ENCODE results near the gene SMAGP.
A peak's percentile ranks its signal among the peaks of the same experiment; 100 is the strongest.
"Not testable (repeated sequence)": the region's sequence is repeated elsewhere in the genome, so short reads cannot be mapped to it uniquely, and the experiment has no call there.

Gene SMAGP

DNA sequence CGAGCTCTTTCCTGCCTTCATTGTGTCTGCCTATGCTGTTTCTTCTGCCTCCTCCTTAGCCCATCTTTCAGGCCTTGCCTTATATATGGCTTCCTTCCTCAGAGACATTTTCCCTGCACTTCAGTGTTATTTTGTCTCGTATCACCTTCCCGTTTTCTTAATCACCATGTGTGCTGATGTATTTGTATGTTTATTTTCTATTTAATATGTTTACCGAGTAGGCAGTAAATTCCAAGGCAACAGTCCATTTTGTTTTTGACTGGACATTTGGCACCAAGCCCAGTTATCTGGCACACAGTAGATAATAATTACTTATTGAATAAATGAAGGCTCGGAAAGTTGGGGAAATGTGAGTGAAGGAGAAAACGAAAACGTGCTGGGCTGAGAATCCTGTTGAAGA lies 47.8 kb downstream of the SMAGP start:
- no peak for DNase-seq

DNA sequence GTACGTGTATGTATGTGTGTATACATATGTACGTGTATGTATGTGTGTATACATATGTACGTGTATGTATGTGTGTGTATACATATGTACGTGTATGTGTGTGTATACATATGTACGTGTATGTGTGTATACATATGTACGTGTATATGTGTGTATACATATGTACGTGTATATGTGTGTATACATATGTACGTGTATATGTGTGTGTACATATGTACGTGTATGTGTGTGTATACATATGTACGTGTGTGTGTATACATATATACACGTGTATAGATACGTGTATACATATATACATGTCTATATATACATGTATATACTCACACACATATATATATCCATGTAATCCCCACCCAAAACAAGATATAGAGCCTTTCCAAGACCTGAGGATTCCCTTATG lies 50.4 kb downstream of the SMAGP start:
- DNase-seq, result not testable (repeated sequence)

- no peak for DNase-seq
Observed at GRCh38 chr12:51219322-51219721, 50.9 kb downstream of the SMAGP start.

DNA sequence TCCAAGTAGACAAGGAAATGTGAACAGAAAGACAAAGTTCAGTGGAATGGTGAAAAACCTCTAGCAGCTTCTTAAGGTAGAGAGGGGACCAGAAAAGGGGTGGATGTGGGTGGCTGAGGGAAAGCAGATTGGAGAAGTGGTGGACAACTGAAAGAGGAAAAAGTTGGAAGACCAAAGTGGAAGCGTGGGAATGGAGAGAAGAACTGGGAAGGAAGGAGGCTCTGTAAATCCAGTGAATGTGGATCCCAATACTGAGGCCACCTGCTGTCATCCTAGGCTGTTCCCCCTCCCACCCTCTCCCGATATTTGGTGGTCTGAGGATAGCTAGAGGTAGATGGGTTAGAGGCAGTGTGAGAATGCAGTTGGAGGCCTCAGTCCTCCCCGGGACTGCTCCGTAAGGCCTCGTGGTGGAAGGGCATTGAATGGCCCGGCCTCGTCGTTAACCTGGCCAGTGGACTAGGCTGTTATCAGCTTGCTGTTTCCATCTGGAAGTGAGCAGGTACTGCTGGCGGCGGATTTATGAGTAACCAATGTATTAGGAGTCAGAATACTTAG lies 51.5 kb downstream of the SMAGP start:
- no peak for DNase-seq

- peak; percentile 58 for DNase-seq
Observed at GRCh38 chr12:51217968-51218606, 52.1 kb downstream of the SMAGP start, which contains the start of gene POU6F1. POU6F1 (minus strand) TSS chr12:51218062; CDS start chr12:51206836, 11,226 bp downstream.

DNA sequence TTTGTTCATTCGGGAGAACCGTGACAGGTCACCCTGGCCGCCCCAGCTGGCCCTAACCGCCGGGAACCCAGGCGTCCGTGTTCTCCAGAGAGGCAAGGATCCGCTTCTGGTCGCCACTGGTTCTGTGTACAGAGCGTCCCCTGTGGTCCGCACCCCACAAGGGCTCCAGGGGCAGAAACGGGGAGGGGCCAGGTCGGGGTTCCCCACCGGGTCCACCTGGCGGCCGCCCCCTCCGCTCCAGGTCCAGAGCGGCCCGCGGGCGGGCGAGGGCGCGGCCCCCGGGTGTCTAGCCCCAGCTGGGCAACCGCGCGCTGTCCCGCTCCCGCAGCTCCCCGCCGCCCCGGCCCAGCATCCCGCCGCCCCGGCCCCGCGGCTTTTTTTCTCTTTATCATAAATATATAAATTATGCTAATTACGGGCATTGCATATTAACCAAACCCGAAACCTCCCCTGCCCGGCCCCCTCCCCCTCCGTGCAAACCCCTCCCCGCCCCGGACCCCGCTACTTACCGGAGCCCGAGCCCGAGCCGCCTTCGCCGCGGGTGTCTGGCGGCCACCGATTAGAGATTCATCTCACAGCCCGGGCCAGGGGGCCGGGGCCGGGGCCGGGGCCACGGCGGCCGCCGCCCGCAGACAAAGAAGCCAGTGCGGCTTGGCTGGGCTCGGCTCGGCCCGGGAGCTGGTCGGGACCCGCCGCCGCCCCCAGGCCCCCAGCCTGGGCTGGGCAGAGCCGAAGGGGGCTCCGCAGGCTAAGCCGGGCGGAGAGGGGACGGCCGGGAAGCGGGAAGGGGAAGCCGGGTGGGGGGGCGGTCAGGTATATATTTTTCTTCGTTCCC lies 52.9 kb downstream of the SMAGP start:
- DNase-seq, result peak; percentile 38

GRCh38 chr12:51216642-51217041 lies 53.6 kb downstream of the SMAGP start:
- no peak for DNase-seq

DNA sequence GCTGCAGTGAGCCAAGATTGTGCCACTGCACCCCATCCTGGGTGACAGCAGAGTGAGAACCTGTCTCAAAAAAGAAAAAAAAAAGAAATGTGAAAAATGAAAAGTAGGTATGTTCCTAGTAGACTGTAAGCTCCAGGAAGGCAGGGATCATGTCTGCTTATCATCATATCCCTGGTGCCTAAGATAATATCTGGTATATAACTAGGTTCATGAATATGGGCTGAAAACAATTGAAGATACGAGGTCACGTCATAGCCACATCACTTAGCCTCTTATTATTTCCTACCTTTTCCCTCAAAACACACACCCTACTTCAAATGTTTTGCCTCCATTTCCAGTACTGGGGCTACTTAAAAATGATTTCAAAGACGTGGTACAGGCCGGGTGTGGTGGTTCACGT lies 55.3 kb downstream of the SMAGP start:
- DNase-seq, result no peak

DNA sequence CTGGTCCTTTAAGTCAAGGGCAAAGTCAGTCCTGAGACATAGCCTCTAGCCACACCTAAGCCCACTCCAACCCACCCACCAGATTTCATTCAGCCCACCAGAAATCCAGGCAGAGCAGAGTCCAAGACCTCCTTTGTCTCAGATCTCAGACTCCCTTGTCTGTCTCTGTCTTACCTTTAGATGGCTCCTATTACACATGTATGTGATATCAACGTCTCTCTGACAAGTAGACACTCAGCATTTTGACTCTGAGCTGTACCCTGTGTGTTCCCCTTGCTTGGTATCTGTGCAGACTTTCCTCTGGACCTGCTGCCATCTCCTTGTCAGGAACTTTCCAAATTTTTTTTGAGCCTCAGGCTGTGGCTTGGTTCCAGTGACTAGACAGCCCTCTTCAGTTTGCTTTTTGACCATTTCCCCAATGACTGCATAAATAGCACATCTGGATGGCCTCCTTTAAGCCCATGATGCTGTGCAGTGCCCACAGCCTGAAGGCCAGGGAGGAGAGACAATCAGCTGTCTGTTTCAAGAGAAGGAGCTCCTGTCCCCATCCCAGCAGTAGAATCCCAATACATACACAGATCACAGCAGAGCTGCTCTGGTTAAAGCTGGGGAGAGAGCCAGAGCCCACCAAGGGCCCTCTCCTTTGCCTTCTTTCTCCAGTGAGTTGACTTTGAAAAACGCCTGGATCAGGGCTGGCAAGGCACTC lies 59.4 kb downstream of the SMAGP start:
- no peak for DNase-seq

- DNase-seq, result no peak
Observed at GRCh38 chr12:51209259-51209658, 61.0 kb downstream of the SMAGP start.

DNA sequence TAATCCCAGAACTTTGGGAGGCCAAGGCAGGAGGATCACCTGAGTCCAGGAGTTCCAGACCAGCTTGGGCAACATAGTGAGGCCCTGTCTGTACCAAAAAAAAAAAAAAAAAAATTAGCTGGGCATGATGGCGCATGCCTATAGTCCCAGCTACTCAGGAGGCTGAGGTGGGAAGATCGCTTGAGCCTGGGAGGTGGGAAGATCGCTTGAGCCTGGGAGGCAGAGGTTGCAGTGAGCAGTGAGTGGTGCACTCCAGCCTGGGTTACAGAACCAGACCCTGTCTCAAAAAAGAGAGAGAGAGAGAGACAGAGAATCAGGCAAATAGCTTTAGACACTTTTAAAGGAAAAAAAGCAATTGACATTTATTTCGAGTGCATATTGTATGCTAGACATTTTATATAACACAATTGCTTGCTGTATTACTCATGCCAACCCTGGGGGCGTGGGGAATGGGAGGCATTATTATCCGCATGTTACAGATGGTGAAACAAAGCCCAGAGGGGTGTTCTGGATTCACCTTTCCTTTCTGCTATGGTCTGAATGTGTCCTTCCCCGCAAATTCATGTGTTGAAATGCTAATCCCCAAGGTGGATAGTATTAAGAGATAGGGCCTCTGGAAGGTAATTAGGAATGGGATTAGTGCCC lies 62.1 kb downstream of the SMAGP start:
- no peak for DNase-seq

DNA sequence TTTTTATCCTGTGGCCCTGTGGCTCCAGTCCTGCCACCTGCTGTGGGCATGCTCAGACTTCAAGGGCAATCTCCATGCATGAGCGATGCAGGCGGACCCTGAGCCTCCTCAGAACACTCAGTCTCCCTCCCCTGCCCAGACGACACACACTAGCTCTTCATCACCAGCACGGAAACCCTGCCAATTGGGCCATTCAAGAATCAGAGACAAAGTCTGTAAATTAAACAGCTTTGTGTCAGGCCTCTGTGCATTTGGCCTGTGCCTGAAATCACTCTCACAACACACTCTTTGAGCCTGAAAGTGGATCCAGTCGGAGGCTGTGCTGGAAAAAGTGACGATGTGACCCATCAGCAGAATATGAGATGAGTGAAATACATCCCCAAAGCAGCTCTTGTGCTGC lies 64.9 kb downstream of the SMAGP start:
- no peak for DNase-seq

DNA sequence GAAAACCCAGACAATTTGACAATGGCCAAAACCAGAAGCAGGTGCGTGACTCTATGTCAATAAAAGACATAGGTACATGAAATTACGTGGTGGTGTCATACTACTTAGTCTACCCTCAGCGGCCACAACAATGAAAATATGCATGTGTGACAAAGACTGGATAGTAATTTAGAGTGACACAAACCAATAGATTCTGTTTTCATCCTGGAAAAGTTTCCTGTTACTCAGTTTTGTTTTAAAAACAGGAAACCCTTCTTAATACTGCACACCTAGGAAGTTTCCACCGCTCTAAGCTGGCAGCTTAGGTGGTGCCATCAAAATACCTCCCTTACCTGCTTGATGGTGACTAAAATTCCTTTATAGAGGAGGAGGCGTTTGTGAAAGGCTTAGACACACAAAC lies 67.5 kb downstream of the SMAGP start:
- no peak for DNase-seq

DNA sequence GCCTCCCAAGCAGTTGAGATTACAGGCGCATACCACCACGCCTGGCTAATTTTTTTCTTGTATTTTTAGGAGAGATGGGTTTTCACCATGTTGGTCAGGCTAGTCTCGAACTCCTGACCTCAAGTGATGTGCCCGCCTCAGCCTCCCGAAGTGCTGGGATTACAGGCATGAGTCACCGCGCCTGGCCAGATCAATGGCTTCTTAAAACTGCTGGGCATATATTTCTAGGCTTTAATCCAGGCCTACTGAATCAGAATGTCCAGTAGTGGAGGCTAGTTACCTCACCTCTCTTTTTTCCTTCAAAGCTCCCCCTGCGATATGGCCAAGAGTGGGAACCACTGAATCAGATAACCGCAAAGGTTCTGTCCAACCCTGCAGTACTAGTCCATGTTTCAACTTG lies 69.4 kb downstream of the SMAGP start:
- no peak for DNase-seq

- no peak for DNase-seq
Observed at GRCh38 chr12:51200156-51200555, 70.1 kb downstream of the SMAGP start.

DNA sequence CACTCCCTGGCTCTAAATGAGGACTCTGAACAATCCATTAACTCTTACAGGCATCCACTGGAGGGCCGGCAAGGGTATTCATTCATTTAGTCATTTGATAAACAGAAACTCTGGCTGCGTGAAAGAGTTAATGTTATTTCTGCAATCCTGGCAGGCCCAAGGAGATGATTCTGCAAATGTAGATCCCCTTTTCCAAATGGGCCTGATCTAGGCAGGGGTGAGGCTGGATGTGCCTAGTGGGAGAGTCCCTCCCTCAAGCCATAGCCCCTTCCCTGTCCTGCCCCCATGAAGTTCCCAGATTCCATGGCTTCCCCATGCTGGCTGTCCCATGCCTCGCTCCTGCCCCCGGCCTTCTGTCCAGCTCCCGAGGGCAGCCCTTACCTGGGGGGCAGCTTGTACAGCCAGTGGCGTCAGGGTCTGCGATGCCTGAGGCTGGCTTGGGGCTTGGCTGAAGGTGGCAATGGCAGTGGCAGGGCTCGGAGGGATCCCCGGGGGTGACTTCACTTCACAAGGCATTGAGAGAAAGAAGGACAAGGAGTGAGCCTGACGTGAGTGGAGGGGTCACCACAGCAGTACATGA lies 70.8 kb downstream of the SMAGP start:
- DNase-seq, result no peak

DNA sequence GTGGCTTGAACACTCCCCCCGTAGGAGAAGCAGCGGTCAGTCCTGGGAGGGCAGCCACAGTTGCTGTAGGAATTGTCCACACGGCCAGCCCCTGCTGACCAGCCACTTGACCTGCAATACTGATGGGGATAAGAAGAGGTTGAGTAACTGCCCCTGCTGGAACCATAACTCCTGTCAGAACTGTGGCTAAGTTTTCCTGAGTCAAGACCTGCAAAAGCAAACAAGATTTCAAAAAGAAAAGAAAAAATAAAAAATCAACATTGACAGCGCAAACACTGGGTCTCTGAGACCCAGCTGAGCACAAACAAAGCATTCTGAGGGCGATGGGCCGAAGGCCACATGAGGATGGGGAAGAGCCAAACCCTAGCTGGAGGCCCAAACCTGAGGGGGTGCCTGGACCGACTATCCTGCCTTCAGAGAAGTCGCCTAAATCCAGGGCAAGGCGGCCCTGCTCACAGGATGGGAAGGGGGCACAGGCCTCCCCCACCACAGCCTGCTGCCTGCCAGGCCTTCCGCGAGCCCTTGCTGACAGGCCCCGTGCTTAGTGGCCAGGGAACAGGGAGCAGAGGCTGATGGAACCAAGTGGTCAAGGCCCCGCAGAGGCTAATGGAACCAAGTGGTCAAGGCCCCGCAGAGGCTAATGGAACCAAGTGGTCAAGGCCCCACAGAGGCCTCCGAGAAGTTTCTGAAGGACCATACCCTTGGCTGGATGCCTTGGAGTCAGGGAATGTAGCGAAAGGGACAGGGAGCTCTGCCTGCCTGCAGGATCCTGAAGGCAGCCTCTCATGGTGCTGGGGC lies 71.4 kb downstream of the SMAGP start:
- no peak for DNase-seq

DNA sequence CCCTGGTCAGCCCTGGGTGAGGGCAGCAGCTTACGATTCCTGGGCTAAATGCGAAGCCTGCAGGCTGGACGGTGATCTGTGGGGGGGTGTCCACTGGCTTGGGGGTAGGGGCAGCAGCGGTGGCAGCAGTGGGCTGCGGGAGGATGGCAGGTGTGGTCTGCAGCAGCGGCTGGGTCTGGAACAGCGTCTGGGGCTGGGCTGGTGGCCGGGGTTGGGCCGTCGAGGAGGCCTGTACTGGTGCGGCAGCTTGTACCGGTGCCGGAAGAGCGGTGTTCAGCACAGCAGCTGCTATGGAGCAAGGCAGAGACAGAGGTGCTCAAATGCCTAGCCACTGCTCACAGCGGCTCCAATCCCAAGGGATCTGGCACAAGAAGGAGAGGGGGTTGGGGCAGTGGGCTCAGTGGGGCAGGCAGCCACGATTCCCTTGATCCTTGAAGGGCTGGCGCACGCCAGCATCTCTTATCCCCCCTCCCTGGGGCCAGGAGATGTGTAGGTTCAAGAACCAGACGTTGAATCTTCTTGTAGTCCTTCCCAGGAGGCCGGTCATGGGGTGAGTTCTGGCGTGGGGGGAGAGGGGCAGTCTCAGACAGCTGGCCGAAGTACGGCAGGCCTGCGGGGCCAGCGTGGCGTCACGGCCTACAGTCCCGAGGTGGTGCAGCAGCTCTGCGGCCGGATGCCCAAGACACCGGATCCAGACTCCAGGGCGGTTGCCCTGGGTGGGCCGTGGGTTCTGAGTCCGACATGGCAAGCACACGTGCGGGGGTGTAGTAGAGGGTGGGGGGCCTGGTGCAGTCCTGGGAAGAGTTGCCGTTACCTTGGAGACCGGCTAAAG lies 72.3 kb downstream of the SMAGP start:
- DNase-seq, result no peak

DNA sequence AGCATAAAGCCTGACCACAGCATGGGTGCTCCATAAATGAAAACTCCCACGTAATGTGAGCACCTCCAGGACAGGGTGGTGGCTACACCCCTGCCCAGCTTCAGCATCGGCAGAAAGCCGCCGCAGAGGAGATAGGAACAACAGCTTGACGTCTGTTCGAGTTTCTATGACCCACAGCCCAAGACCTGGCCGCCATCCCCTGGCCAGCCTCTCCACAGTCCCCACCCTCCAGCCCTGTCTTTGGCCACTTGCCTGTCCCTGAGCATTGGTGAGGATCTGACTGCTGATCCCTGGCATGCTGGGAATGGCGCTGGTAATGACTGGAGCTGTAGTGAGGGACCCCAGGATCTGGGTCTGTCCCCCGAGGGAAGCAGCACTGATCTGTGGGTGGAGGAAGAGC lies 73.7 kb downstream of the SMAGP start:
- no peak for DNase-seq

DNA sequence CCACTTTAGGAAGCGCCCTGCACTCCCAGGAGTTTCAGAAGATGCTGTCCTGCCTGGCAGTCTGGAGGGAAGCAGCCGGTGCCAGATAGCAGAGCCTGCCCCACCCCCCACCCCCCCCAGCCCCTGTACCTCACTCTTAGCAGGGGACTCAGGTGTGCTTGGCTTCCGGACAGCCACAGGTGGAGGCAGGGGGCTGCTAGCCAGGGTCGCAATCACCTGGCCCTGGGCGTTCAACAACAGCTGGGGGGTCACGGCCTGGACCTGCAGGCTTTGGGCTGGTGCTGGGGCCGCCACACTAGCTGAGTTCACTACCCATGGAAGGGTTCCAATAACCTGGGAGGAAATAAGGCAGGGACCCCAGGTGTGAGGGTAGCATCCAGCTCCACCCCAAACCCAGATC lies 74.4 kb downstream of the SMAGP start:
- no peak for DNase-seq

Data from T-helper 9 cell (primary cell).